ENCODE data around the gene HSCB.

Gene HSCB

GRCh38 chr22:28774378-28774777 is 32.5 kb downstream of the HSCB start:
- no peak overlapping the region for H3K4me3 ChIP-seq (replicated peaks in 1 of 2; ENCODE audit: low read depth in 2 of 2, low read length in 2 of 2)
- TF ChIP-seq CTCF (IDR thresholded peaks at IDR 0.05; ENCODE audit: low read depth, low read length) = no peak
- DNase-seq (ENCODE audit: low read depth in 2 of 2) = no peak

DNA sequence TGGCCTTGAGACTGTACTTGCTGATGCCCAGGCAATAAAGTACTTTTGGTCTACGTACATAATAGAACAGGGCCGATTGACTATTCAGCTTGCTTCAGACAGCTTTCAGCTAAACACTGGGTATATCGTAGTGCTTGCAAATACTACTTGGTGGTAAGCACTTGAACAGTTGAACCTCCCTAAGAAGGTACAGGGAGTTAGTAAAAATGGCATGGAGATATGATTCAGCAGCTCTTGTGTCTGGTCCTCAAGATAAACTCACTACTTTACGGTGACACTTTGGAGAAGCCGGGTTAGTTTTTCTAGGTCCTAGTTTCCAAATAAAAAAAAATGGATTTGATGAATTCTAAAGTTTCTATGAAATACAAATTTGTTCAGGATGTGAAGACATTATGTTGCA is 38.0 kb downstream of the HSCB start:
- TF ChIP-seq CTCF (IDR thresholded peaks at IDR 0.05; ENCODE audit: low read depth, low read length) = no peak
- DNase-seq (ENCODE audit: low read depth in 2 of 2) = no peak
- H3K4me3 ChIP-seq (replicated peaks in 1 of 2; ENCODE audit: low read depth in 2 of 2, low read length in 2 of 2) = no peak overlapping the region

- H3K4me3 ChIP-seq (replicated peaks in 1 of 2; ENCODE audit: low read depth in 2 of 2, low read length in 2 of 2) = no peak overlapping the region
- TF ChIP-seq CTCF (IDR thresholded peaks at IDR 0.05; ENCODE audit: low read depth, low read length) = no peak
Observed at GRCh38 chr22:28780296-28780695, 38.5 kb downstream of the HSCB start.

GRCh38 chr22:28783786-28784671 is 42.2 kb downstream of the HSCB start:
- DNase-seq (ENCODE audit: low read depth in 2 of 2) = no peak

More at GRCh38 chr22:28780296-28780695, 38.5 kb downstream of the HSCB start:
- DNase-seq (ENCODE audit: low read depth in 2 of 2) = no peak

DNA sequence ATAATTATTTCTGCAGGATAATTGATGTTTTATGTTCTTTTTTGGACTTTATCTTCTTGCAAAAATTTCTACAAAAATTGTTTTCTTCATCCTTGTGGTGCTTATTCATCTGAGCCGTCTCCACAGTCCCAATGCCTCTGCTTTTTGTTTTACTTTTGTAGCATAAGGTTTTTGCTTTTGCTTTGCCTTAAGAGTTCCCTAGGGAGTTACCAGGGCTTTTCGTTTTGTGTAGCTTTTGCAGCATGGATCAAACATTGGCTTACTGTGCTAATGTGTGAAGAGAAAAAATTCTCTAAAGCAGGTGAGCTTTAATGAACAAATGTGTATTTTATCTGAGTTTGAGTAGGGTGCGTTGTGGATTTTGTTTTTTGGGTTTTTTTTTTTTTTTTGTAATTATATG is 46.8 kb downstream of the HSCB start:
- TF ChIP-seq CTCF (IDR thresholded peaks at IDR 0.05; ENCODE audit: low read depth, low read length) = no peak
- H3K4me3 ChIP-seq (replicated peaks in 1 of 2; ENCODE audit: low read depth in 2 of 2, low read length in 2 of 2) = no peak overlapping the region
- no peak for DNase-seq (ENCODE audit: low read depth in 2 of 2)

More at GRCh38 chr22:28783786-28784671, 42.2 kb downstream of the HSCB start:
- H3K4me3 ChIP-seq (replicated peaks in 1 of 2; ENCODE audit: low read depth in 2 of 2, low read length in 2 of 2) = no peak overlapping the region
- no peak for TF ChIP-seq CTCF (IDR thresholded peaks at IDR 0.05; ENCODE audit: low read depth, low read length)

DNA sequence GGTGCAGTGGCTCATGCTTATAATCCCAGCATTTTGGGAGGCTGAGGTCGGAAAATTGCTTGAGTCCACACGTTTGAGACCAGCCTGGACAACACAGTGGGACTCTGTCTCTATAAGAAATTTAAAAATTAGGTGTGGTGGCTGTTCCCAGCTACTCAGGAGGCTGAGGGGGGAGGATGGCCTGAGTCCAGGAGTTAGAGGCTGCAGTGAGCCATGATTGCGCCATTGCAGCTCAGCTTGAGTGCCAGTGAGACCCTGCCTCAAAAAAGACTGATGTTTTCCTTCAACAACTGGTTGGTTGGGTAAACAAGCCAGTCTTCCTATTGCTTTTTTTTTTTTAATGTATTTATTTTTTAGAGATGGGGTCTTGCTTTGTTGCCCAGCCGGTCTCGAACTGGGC is 49.3 kb downstream of the HSCB start:
- no peak for DNase-seq (ENCODE audit: low read depth in 2 of 2)
- no peak overlapping the region for H3K4me3 ChIP-seq (replicated peaks in 1 of 2; ENCODE audit: low read depth in 2 of 2, low read length in 2 of 2)
- TF ChIP-seq CTCF (IDR thresholded peaks at IDR 0.05; ENCODE audit: low read depth, low read length) = no peak

Data from cardiac fibroblast (primary cell).